ENCODE measurements around the gene BAG5.

DNA sequence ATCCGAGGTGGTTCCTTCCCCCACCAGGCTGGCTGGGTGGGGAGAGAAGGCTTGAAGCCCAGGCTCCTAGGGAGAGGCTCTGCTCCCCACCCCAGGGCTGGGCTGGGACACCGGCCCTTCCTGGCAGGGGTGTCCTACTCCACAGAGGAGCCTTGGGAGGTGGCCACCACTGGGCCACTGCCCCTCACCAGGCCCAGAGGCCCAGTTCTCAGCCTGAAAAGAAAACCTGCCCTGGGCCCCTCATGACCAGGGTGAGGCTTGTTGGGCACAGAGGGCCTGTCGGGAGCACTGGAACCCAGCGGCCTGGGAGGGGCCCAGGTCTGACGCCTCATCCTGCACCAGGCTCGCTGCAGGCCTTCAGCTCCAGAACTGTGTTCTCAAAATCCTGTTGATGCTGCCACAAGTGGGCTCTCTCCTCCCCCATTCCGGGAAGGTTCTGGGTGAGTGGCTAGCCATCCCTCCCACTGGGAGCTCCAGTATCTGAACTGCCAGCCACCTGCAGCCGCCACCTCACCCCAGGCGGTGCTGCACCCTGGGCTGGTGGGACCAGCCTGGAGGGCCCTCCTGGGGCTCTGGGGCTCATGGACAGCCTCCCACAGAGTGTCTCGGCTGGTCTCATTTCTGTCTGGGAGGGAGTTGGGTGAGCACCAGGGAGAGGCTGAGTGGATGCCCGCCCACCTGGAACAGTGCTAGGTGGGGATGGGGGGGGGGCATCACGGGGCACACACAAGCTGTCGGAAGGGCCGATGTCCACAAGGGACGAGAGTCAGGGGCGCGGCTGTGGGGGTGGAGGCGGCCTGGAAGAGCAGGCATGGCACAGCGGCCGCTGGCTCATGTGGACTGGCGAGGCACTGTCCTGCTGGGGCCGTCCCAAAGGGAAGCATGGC, 11.8 kb downstream of the BAG5 start:
- TF ChIP-seq POLR2A (IDR thresholded peaks at IDR 0.05; ENCODE audit: low read depth, low read length) (no peak), POLR2AphosphoS5 (IDR thresholded peaks at IDR 0.05; ENCODE audit: low read depth, low read length) (no peak), TAF1 (IDR thresholded peaks at IDR 0.05; ENCODE audit: borderline replicate concordance, low read depth, low read length) (no peak)
